HG03039 (cell line): ENCODE measurements around the gene ERBB4.

Experiments
- ATAC-seq: cut with Tn5 transposase; IDR thresholded peaks from one replicate; pipeline ENCODE4 v1.9.1; 2021; ENCODE audit warnings: mild to moderate bottlenecking, moderate library complexity; ENCODE audit not compliant: unreplicated experiment

Gene ERBB4

DNA sequence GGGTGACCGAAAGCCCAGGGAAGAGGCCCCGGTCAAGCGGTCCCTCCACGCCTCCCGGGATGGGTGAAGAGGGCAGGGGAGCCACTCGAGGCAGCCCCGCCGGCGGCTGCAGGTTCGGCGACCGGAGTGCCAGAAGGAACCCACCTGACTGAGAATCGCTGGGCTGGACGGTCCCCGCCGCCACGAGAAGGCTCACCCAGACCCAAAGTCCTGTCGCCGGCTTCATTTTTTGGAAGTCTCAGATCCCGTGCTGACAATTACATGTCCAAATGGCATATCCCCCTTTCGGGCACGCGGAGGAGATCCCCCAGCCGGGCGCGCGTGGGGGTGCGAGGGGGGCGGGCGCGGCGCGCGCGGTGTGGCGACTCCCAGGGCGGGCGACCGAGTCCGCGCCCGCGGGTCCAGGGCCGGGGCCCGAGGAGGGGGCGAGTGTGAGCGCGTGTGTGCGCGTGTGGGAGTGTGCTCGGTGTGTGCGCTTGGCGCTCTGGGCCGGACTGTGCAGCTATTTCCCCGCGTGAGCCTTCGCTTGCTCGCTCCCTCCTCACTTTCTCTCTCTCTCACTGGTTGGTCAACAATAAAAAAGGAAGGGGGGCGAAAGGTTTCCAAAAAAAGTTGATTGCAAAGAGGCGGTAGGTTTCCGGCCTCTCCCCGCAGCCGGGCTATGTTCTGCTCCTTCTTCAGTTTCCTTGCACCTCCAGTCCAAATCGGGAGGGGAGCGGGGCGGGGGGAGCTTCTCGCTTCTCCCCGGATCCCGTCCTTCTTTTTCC, at the start of gene ERBB4:
ERBB4 (minus strand) TSS at position 498 of the 767 bp plus-strand sequence; CDS start at position 226, 272 bp downstream.
- ATAC-seq, result no peak

DNA sequence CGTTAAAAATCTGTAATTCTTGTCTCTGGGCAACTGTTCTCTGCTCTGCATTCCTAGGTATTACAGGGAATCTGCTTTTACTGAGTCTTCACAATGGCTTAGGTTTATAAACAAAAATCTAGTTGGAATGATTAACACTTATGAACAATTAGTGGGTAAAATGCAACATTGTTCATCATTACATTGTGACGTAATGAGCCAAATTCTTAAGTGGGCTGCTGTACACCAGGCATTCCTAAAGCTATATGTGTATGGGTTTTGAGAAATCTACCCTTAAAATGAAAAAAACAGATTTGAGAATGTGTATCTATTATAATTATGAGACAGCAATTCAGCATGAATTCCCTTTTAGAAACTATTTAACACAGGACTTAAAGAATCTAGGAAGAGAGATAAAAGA, 41.5 kb upstream of the ERBB4 start:
- ATAC-seq, result no peak

DNA sequence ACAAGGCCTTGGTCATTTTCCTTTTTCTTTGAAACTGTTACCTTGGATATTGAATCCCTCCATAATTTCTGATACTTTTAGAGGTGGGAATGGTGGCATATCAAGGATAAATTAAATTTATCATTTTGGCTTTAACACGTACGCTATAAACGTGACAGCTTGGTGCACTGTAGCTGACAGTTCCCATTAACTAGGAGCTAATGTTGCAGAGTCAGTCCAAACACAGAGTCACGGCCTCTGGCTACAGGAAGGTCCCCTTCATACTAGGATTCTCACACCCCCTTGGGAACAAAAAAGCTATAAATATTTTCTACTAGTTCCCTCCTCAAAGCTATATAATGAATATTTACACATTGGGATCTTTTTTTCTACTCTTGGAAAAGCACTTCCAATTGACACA, 17.7 kb upstream of the ERBB4 start:
- ATAC-seq, result no peak

DNA sequence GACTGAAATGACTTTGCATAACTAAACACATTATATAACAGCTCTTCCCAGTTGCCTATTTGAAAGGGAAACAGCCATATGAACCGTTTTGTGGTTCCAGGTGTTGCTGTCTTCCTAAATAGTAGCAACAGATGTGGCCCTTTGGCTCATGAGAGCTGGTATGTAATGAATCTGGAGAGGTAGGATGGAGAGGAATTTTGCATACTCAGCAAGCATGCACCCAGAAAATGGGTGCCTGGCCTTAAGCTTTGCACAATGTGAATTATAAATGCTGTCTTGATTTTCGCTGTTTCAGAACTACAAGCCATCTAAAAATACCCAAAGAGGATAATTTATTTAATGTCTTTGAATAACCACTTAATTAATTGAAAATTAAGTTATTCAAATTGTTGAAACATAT, 15.6 kb upstream of the ERBB4 start:
- no peak for ATAC-seq

DNA sequence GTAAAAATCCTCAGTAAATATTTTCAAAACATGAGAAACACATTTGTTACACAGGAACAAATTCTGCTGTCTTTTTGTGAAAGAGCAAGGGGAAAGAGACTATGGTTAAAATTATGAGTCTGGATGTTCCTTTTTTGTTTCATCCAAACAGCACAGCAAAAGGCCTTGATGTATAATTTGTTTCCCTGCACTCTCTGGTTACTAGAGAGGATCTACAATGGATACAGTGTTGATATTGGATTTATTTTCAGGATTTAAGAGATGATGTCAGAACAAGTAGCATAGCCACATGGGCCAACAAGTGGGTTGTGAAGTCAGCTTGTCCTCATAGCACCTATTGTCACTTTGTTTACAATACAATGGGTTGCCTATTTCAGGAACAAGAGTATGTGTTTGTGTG, 11.3 kb upstream of the ERBB4 start:
- ATAC-seq, result no peak

- no peak for ATAC-seq
Measured at GRCh38 chr2:212549463-212549862, 10.9 kb upstream of the ERBB4 start.

- ATAC-seq, result no peak
Measured at GRCh38 chr2:212548455-212548819, 9.8 kb upstream of the ERBB4 start.

GRCh38 chr2:212547716-212548454, 9.3 kb upstream of the ERBB4 start:
- ATAC-seq, result no peak

GRCh38 chr2:212546669-212547068, 8.1 kb upstream of the ERBB4 start:
- no peak for ATAC-seq

DNA sequence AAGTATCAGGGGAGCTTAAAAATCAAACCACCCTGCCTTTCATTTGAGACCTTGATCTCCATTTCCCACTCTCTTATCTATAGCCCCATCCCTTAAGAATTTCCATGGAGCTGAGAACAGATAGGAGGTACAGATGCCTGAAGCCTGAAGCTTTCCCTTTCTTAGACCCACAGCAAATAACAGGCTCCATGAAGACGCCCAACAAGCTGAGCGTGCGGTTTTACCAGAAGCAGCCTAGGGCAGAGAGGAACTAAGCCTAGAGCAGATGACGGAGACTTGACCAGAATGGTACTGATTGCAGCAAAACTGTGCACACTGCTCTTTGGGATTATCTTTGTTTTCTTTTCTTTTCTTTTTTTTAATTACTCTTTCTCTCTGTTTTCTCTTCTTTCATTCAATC, 1.7 kb upstream of the ERBB4 start:
- no peak for ATAC-seq

DNA sequence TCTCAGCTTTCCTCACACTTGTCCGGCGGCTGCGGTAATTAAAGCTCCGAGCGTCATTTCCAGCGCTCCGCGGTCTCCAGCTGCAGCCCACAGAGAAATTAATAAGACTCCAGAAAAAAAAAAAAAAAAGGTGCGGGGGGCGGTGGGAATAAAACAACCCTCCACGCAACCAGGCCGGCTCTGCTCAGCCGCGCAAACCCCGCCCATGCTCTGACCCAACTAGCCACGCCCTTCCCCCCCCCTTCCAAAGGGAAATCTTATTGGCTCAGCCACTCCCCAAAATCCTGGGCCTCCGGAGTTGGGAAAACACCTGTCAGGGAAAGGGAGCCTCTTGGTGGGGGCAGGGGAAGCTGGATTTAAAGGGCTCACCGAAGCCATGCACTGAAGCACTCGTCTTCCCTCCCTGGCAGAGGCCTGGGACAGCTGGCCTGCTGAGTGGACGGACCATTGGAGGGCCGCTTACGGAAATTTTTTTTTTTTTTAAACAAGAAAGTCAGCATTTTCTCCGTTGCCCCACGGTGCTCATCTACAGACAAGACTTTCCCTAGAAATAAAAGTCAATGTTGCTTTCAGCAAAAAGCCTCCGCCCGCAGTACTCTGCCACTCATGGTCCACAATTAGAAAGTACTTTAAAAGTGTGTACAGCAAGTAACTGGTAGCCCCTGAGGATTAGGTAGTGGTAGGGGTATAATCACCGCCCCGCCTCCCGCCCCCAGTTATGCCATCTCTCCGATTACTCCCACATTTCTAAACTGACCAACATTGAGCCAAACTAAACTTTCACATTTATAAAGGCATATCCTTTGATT, 674 bp upstream of the ERBB4 start:
- no peak for ATAC-seq

GRCh38 chr2:212537726-212538304, 787 bp downstream of the ERBB4 start:
- ATAC-seq, result no peak

GRCh38 chr2:212536817-212537725, 1.5 kb downstream of the ERBB4 start:
- no peak for ATAC-seq

DNA sequence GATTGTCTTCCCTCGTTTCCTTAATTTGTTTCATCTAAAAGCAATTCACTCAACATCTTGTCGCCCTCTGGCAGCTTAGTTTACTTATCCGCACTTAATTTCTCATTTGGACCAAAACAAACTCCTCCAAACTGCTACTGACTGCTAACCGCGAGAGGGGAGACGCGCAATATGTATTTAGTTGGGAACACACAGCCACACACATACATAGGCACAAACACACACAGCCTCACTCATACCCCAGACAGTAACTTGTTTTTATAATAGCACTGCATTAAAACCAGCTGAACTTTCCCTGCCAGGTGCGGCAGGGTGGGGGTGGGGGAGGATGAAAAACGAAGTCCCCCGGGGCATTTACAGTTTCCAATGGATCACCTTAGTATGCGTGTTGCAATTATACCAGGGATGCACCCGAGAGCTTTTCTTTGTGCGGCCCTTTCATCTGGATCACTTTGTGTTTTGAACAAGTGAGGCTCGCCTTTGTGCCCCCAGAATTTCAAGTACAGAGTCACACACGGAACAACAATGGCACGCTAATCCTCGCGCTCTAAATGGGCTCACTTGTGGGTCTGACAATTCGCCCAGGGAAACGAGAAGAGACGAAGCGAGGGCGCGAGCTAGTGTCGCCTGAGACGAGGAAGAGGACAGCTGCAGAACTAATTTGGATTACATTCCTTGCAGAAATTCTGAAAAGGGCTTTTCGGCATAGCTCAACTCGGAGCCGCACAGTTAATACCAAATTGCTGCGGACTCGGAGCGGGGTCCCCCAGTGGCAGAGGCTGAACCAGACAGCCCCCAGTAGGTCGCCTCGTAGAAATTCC, 2.4 kb downstream of the ERBB4 start:
- ATAC-seq, result no peak

DNA sequence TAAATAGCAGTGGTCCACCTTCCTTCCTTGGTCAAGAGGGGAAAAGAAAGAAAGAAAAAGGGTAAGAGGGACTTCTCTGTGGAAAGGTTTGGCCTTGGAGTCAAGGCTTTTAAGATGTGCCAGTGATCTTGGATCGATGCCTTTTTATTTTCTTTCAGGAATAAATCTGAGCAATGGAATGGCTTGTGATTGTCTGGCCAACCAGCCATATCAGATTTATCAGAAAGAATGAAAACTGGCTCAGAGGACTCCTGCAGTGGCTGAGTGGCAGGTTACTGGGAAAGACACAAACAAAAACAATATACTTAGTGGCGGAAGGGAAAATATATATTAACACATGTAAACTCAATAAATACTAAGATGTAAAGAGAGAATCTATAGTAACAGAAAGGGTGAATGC, 4.3 kb downstream of the ERBB4 start:
- ATAC-seq, result no peak

GRCh38 chr2:212532585-212532984, 6.0 kb downstream of the ERBB4 start:
- ATAC-seq, result no peak

DNA sequence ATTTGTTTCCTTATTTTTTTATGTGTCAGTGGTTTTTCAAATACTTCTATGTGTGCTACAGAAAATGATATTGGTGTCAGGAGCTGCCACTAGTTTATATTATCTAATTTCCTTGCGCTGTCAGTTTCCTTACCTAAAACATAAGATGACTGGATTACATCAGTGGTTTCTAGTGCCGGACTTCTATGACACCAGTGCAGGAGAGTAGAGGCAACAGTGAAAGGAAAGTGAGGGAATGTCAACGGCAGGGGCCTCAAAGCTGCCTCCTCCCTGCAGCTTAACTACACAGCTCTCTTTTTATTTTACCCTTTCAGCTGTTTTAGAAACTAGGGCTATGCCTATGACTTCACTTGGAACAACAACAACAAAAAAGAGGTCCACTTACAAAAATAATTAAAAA, 6.5 kb downstream of the ERBB4 start:
- no peak for ATAC-seq

- no peak for ATAC-seq
Measured at GRCh38 chr2:212531499-212531898, 7.1 kb downstream of the ERBB4 start.

GRCh38 chr2:212530991-212531390, 7.6 kb downstream of the ERBB4 start:
- ATAC-seq, result no peak
